Esophagus squamous epithelium (tissue), 4 donors: ENCODE results near the gene ATXN1.
A peak's percentile ranks its signal among the peaks of the same experiment; 100 is the strongest.

Experiments used
- POLR2A ChIP-seq, 4 donors: fragments of 450-650 bp; IDR thresholded peaks; one replicate each; pipeline ENCODE4 v1.6.1; 2017; ENCODE audit warnings: antibody characterized with exemption in 4 of 4, mild to moderate bottlenecking in 4 of 4, moderate library complexity in 3 of 4
- TF ChIP-seq, protein P1 (sequence below), 6 experiments: fragments of 450-650 bp in 4 of 6; fragments of 200-600 bp in 2 of 6; sonication (generic) in 2 of 6; IDR thresholded peaks; one replicate each; pipeline ENCODE4 v1.5.1; 2016 to 2019; ENCODE audit warnings: antibody characterized with exemption in 6 of 6, mild to moderate bottlenecking in 4 of 6, moderate library complexity in 4 of 6

DNA sequence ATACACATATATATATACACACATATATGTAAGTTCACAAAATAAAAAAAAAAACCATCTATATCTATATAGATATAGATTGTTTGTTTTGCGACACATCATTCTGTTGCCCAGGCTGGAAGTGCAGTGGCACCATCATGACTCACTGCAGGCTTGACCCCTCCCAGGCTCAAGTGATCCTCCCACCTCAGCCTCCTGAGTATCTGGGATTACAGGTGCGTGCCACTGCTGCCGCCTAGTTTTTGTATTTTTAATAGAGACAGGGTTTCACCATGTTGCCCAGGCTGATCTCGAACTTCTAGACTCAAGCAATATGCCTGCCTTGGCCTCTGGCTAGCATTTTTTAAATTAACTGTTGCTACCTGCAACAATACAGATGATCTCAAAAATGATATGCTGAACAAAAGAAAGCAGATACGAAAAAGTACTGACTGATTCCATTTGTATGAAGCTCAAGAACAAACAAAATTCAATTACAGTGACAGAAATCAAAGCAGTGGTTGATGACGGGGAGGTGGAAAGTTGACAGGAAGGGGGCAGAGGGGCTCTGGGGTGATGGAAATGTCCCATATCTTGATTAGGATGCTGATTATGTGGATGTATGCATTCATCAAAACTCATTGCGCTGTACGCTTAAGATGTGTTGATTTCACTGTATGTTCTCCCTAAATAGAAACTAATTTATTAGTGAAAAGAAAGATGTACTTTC lies 49.6 kb downstream of the ATXN1 start:
- TF ChIP-seq, protein P1, sequence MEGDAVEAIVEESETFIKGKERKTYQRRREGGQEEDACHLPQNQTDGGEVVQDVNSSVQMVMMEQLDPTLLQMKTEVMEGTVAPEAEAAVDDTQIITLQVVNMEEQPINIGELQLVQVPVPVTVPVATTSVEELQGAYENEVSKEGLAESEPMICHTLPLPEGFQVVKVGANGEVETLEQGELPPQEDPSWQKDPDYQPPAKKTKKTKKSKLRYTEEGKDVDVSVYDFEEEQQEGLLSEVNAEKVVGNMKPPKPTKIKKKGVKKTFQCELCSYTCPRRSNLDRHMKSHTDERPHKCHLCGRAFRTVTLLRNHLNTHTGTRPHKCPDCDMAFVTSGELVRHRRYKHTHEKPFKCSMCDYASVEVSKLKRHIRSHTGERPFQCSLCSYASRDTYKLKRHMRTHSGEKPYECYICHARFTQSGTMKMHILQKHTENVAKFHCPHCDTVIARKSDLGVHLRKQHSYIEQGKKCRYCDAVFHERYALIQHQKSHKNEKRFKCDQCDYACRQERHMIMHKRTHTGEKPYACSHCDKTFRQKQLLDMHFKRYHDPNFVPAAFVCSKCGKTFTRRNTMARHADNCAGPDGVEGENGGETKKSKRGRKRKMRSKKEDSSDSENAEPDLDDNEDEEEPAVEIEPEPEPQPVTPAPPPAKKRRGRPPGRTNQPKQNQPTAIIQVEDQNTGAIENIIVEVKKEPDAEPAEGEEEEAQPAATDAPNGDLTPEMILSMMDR (IDR thresholded peaks at IDR 0.05) = peak in 3 of 6 experiments; percentile 28 to 48 (median 44)
- TF ChIP-seq POLR2A (IDR thresholded peaks at IDR 0.05) = no peak
